Prostate gland (tissue), 2 donors: ENCODE measurements around the gene HDAC4. TPM values are rescaled to one million over a fixed set of nuclear protein-coding genes. Genes with fewer than 3 reads are reported as not detected.

Source experiments
- DNase-seq: peaks from one replicate; pipeline ENCODE4 v3.0.0-alpha.2; 2019; ENCODE audit warnings: low spot score
- H3K27ac ChIP-seq, 2 donors: fragments of 200-600 bp; sonication (generic); 2 replicates each; pipeline ENCODE4 v1.5.1; 2017 to 2019
- H3K27me3 ChIP-seq: fragments of 200-600 bp; sonication (generic); replicated peaks from 2 replicates; pipeline ENCODE4 v1.5.1; 2019; ENCODE audit not compliant: insufficient read depth
- H3K36me3 ChIP-seq, 2 donors: fragments of 200-600 bp; sonication (generic); 1 replicate in 1 of 2; 2 replicates in 1 of 2; pipeline versions ENCODE4 v1.5.1 to v1.8.1; 2017 to 2019
- H3K4me1 ChIP-seq: fragments of 200-600 bp; sonication (generic); replicated peaks from 2 replicates; pipeline ENCODE4 v1.5.1; 2019
- H3K4me3 ChIP-seq, 2 donors: fragments of 200-600 bp; sonication (generic); 2 replicates each; pipeline ENCODE4 v1.5.1; 2017 to 2019
- H3K9me3 ChIP-seq: fragments of 200-600 bp; sonication (generic); 2 replicates; pipeline ENCODE4 v1.5.1; 2017
- CTCF ChIP-seq, 4 experiments: fragments of 200-600 bp in 2 of 4; fragments of 450-650 bp in 2 of 4; sonication (generic) in 2 of 4; IDR thresholded peaks; 1 replicate in 3 of 4; 2 replicates in 1 of 4; pipeline ENCODE4 v1.5.1; 2016 to 2019; ENCODE audit warnings: antibody characterized with exemption in 4 of 4, mild to moderate bottlenecking in 2 of 4, moderate library complexity in 2 of 4
- POLR2A ChIP-seq: fragments of 450-650 bp; IDR thresholded peaks from one replicate; pipeline ENCODE4 v1.6.1; 2016; ENCODE audit warnings: antibody characterized with exemption, mild to moderate bottlenecking
- POLR2AphosphoS5 ChIP-seq: sonication (generic); formaldehyde crosslinking; IDR thresholded peaks from one replicate; pipeline ENCODE4 v1.6.1; 2017; ENCODE audit warnings: antibody characterized with exemption
- WGBS: methylation state at CpG from one replicate; pipeline ENCODE4 v1.1.5; 2018; 5-methylcytosine and 5-hydroxymethylcytosine counted together
- intact Hi-C: fragments of 100-400 bp; cut with DNase I; formaldehyde crosslinking; loops from one replicate; pipeline ENCODE4 v1.14.2; 2022
- total RNA-seq, 2 donors: library from RNA; depleted of rRNA; stranded (reverse); fragments of >200 nt; gene quantifications; one replicate each; pipeline ENCODE4 v1.1.0, GENCODE V29; 2016

HDAC4 gene
- total RNA-seq, 2 donors from 2014 or later: 41.8 to 44.2 TPM

- intact Hi-C loops: no loop called here
- TF ChIP-seq POLR2AphosphoS5 (no peak), CTCF (IDR thresholded peaks at IDR 0.05) (no peak), POLR2A (no peak)
- H3K27me3 ChIP-seq: no peaks in the 10 kb centered on the region
- no peaks in the 10 kb centered on the region for H3K9me3 ChIP-seq
- H3K36me3 ChIP-seq: no peaks in the 10 kb centered on the region
- H3K4me3 ChIP-seq: no peak overlapping the region
- DNase-seq: no peak
- no peak overlapping the region for H3K27ac ChIP-seq
- no peaks in the 10 kb centered on the region for H3K4me1 ChIP-seq
- WGBS: 90% methylated on average over 21 of the region's 23 CpGs
These were observed 11.1 kb downstream of the HDAC4 start for GRCh38 chr2:239389414-239390329.

GRCh38 chr2:239388236-239389151, 12.3 kb downstream of the HDAC4 start:
- WGBS: 95% methylated on average over 20 of the region's 20 CpGs
- Histone ChIP-seq H3K4me3 (no peak overlapping the region), H3K36me3 (no peaks in the 10 kb centered on the region), H3K27me3 (no peaks in the 10 kb centered on the region), H3K9me3 (no peaks in the 10 kb centered on the region), H3K4me1 (no peaks in the 10 kb centered on the region), H3K27ac (no peak overlapping the region)
- no peak for TF ChIP-seq POLR2AphosphoS5
- no peak for TF ChIP-seq POLR2A
- no peak for TF ChIP-seq CTCF (IDR thresholded peaks at IDR 0.05)
- intact Hi-C loops: no loop called here
- DNase-seq: no peak

GRCh38 chr2:239387811-239388210, 13.0 kb downstream of the HDAC4 start:
- no peak for DNase-seq
- H3K4me3 ChIP-seq: no peak overlapping the region
- no peaks in the 10 kb centered on the region for H3K9me3 ChIP-seq
- intact Hi-C loops: no loop called here
- 92% methylated on average over 17 of the region's 17 CpGs for WGBS
- no peaks in the 10 kb centered on the region for H3K4me1 ChIP-seq
- no peak for TF ChIP-seq POLR2A
- TF ChIP-seq CTCF (IDR thresholded peaks at IDR 0.05): no peak
- TF ChIP-seq POLR2AphosphoS5: no peak
- no peak overlapping the region for H3K27ac ChIP-seq
- no peaks in the 10 kb centered on the region for H3K36me3 ChIP-seq
- no peaks in the 10 kb centered on the region for H3K27me3 ChIP-seq

- Histone ChIP-seq H3K4me1 (no peaks in the 10 kb centered on the region), H3K36me3 (no peaks in the 10 kb centered on the region), H3K9me3 (no peaks in the 10 kb centered on the region), H3K4me3 (no peak overlapping the region), H3K27me3 (no peaks in the 10 kb centered on the region), H3K27ac (no peak overlapping the region)
- intact Hi-C loops: no loop called here
- WGBS: 92% methylated on average over 22 of the region's 22 CpGs
- no peak for TF ChIP-seq POLR2AphosphoS5
- no peak for DNase-seq
These were observed 13.9 kb downstream of the HDAC4 start for GRCh38 chr2:239386872-239387445.
